Colonic mucosa (tissue), 4 donors: Measurements from ENCODE around the gene MTA1. TPM values are rescaled to one million over a fixed set of nuclear protein-coding genes. Genes with fewer than 3 reads are reported as not detected.

Experiments
- DNase-seq: peaks from one replicate; pipeline ENCODE4 v3.0.0-alpha.2; 2020
- H3K27ac ChIP-seq: fragments of 200-600 bp; one replicate; pipeline ENCODE4 v1.8.0; 2021
- H3K27me3 ChIP-seq: fragments of 200-600 bp; one replicate; pipeline ENCODE4 v1.8.0; 2021
- H3K36me3 ChIP-seq: fragments of 200-600 bp; one replicate; pipeline ENCODE4 v1.8.0; 2021
- H3K4me1 ChIP-seq: fragments of 200-600 bp; one replicate; pipeline ENCODE4 v1.8.0; 2021; ENCODE audit warnings: mild to moderate bottlenecking
- H3K4me3 ChIP-seq: fragments of 200-600 bp; one replicate; pipeline ENCODE4 v1.8.0; 2021
- H3K9ac ChIP-seq, 2 donors: one replicate each; pipeline ENCODE4 v1.7.0; 2013; ENCODE audit warnings: control low read depth in 2 of 2, low read depth in 2 of 2, low read length in 2 of 2
- H3K9me3 ChIP-seq: fragments of 200-600 bp; one replicate; pipeline ENCODE4 v1.8.0; 2021
- CTCF ChIP-seq: fragments of 200-600 bp; IDR thresholded peaks from one replicate; pipeline ENCODE4 v1.8.0; 2022; ENCODE audit warnings: antibody characterized with exemption, mild to moderate bottlenecking
- intact Hi-C: fragments of 100-400 bp; cut with DNase I; formaldehyde crosslinking; loops from one replicate; pipeline ENCODE4 v1.14.1; 2022
- total RNA-seq, 2 donors: library from RNA; stranded (reverse); fragmentation: NEBNext Ultra II Directional in 1 of 2; extraction: Animal tissue kit (Norgen Biotek cat#: 25700) in 1 of 2; gene quantifications; one replicate each; pipeline ENCODE4 v1.2.1, GENCODE V29; 2021
- donor health status: healthy.
- donor health status: DM: no; HTN: no; CAD: no.
- donor health status: DM: no; HTN: no; CAD: no.

The MTA1 gene
- total RNA-seq, 2 donors from 2014 or later, result 47.0 to 90.2 TPM

GRCh38 chr14:105385698-105386365 is 33.8 kb upstream of the MTA1 start:
- Histone ChIP-seq H3K4me3 (no peak overlapping the region), H3K27ac (no peak overlapping the region), H3K9ac (no peak overlapping the region), H3K27me3 (no peaks in the 10 kb centered on the region), H3K36me3 (no peaks in the 10 kb centered on the region), H3K4me1 (no peaks in the 10 kb centered on the region), H3K9me3 (no peaks in the 10 kb centered on the region)
- DNase-seq, result no peak
- no peak for TF ChIP-seq CTCF
- intact Hi-C loops, result no loop called here

GRCh38 chr14:105386581-105387529 is 32.8 kb upstream of the MTA1 start:
- H3K9me3 ChIP-seq, result no peaks in the 10 kb centered on the region
- H3K9ac ChIP-seq, result no peak overlapping the region
- intact Hi-C loops, result no loop called here
- no peak for TF ChIP-seq CTCF
- H3K27me3 ChIP-seq, result no peaks in the 10 kb centered on the region
- H3K4me3 ChIP-seq, result no peak overlapping the region
- no peaks in the 10 kb centered on the region for H3K36me3 ChIP-seq
- no peaks in the 10 kb centered on the region for H3K4me1 ChIP-seq
- H3K27ac ChIP-seq, result no peak overlapping the region
- no peak for DNase-seq

- H3K4me3 ChIP-seq, result no peak overlapping the region
- H3K9ac ChIP-seq, result no peak overlapping the region
- no peak for TF ChIP-seq CTCF
- no peaks in the 10 kb centered on the region for H3K27me3 ChIP-seq
- H3K4me1 ChIP-seq, result no peaks in the 10 kb centered on the region
- no peak overlapping the region for H3K27ac ChIP-seq
- intact Hi-C loops, result no loop called here
- DNase-seq, result no peak
- H3K9me3 ChIP-seq, result no peaks in the 10 kb centered on the region
- H3K36me3 ChIP-seq, result no peaks in the 10 kb centered on the region
These were observed 32.1 kb upstream of the MTA1 start for GRCh38 chr14:105387530-105387922.

GRCh38 chr14:105388110-105388951 is 31.3 kb upstream of the MTA1 start:
- Histone ChIP-seq H3K4me3 (no peak overlapping the region), H3K27me3 (no peaks in the 10 kb centered on the region), H3K36me3 (no peaks in the 10 kb centered on the region), H3K9me3 (no peaks in the 10 kb centered on the region), H3K27ac (peak overlapping the region; percentile 27), H3K4me1 (no peaks in the 10 kb centered on the region), H3K9ac (no peak overlapping the region)
- intact Hi-C loops, result no loop called here
- no peak for DNase-seq
- no peak for TF ChIP-seq CTCF

- DNase-seq, result no peak
- H3K9me3 ChIP-seq, result no peaks in the 10 kb centered on the region
- no peaks in the 10 kb centered on the region for H3K4me1 ChIP-seq
- no peaks in the 10 kb centered on the region for H3K36me3 ChIP-seq
- intact Hi-C loops, result no loop called here
- peak overlapping the region; percentile 27 for H3K27ac ChIP-seq
- H3K4me3 ChIP-seq, result no peak overlapping the region
- no peak for TF ChIP-seq CTCF
- H3K9ac ChIP-seq, result no peak overlapping the region
- H3K27me3 ChIP-seq, result no peaks in the 10 kb centered on the region
These were observed 30.7 kb upstream of the MTA1 start for GRCh38 chr14:105388976-105389375.
